ENCODE data around the gene FADD. TPM values are rescaled to one million over a fixed set of nuclear protein-coding genes. Genes with fewer than 3 reads are reported as not detected.
A peak's percentile ranks its signal among the peaks of the same experiment; 100 is the strongest.

FADD gene
- total and polyA plus RNA-seq, 2 donors from 2014 or later: 27.8 to 31.5 TPM

GRCh38 chr11:70174547-70175235 lies 28.4 kb upstream of the FADD start:
- Histone ChIP-seq H3K4me3 (ENCODE audit: low read length in 3 of 3) (no peak overlapping the region), H3K9ac (ENCODE audit: low read length in 3 of 3) (no peak overlapping the region), H3K9me3 (ENCODE audit: control insufficient read depth in 2 of 3, insufficient read depth in 1 of 3, low read length in 3 of 3) (no peaks in the 10 kb centered on the region), H3K36me3 (ENCODE audit: control insufficient read depth in 2 of 3, insufficient read depth in 3 of 3, low read length in 3 of 3) (no peaks in the 10 kb centered on the region), H3K27me3 (ENCODE audit: control insufficient read depth, insufficient read depth, low read length) (no peaks in the 10 kb centered on the region), H3K27ac (ENCODE audit: low read depth in 2 of 2, low read length in 2 of 2) (no peak overlapping the region), H3K4me1 (ENCODE audit: control insufficient read depth in 2 of 3, insufficient read depth in 2 of 3, low read depth in 1 of 3, low read length in 3 of 3) (no peaks in the 10 kb centered on the region)
- no peak for DNase-seq
- no peak for FAIRE-seq
- TF ChIP-seq, protein P1, sequence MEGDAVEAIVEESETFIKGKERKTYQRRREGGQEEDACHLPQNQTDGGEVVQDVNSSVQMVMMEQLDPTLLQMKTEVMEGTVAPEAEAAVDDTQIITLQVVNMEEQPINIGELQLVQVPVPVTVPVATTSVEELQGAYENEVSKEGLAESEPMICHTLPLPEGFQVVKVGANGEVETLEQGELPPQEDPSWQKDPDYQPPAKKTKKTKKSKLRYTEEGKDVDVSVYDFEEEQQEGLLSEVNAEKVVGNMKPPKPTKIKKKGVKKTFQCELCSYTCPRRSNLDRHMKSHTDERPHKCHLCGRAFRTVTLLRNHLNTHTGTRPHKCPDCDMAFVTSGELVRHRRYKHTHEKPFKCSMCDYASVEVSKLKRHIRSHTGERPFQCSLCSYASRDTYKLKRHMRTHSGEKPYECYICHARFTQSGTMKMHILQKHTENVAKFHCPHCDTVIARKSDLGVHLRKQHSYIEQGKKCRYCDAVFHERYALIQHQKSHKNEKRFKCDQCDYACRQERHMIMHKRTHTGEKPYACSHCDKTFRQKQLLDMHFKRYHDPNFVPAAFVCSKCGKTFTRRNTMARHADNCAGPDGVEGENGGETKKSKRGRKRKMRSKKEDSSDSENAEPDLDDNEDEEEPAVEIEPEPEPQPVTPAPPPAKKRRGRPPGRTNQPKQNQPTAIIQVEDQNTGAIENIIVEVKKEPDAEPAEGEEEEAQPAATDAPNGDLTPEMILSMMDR (IDR thresholded peaks at IDR 0.05; ENCODE audit: borderline replicate concordance, extremely low read depth, insufficient read depth): no peak
- intact Hi-C loops (cut with DNase I): no loop called here

GRCh38 chr11:70175236-70175698 lies 27.8 kb upstream of the FADD start:
- Histone ChIP-seq H3K9me3 (ENCODE audit: control insufficient read depth in 2 of 3, insufficient read depth in 1 of 3, low read length in 3 of 3) (no peaks in the 10 kb centered on the region), H3K9ac (ENCODE audit: low read length in 3 of 3) (no peak overlapping the region), H3K4me1 (ENCODE audit: control insufficient read depth in 2 of 3, insufficient read depth in 2 of 3, low read depth in 1 of 3, low read length in 3 of 3) (no peaks in the 10 kb centered on the region), H3K4me3 (ENCODE audit: low read length in 3 of 3) (no peak overlapping the region), H3K27me3 (ENCODE audit: control insufficient read depth, insufficient read depth, low read length) (no peaks in the 10 kb centered on the region), H3K27ac (ENCODE audit: low read depth in 2 of 2, low read length in 2 of 2) (no peak overlapping the region), H3K36me3 (ENCODE audit: control insufficient read depth in 2 of 3, insufficient read depth in 3 of 3, low read length in 3 of 3) (no peaks in the 10 kb centered on the region)
- intact Hi-C loops (cut with DNase I): no loop called here
- DNase-seq (peak in 4 of 5 donors; percentile 65 to 79 (median 75)), FAIRE-seq (no peak)
- TF ChIP-seq, protein P1 (IDR thresholded peaks at IDR 0.05; ENCODE audit: borderline replicate concordance, extremely low read depth, insufficient read depth): no peak

DNA sequence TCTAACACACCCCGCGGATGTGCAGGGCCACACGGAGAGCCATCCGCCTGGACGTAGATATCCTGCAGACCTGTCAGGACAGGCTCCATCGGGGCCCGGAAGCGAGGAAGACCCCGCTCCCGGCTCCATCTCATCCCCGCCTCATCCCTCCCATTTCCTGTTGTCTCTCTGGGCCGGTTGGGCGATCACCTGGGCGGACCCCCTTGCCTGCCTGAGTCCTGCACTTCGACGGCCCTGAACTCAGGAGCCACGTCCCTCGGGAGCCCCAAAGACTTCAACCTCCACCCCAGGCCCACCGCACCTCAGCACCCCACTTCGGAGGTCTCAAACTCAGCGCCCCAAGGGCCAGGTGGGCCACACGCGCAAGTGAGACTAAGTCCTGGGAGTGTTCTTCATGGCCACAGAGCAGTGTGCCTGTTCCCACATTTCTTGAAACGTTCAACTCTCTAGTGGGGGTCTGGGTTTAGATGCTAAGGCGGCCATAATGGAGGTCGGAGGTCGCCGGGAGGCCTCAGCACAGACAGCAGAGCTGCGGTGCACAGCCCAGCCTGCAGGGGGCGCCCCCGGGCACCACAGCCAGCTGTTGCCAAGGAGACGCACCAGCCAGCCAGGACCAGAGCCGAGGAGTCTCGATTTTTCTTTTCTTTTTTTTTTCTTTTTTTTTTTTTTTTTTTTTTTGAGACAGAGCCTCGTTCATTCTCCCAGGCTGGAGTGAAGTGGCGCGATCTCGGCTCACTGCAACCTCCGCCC lies 26.0 kb upstream of the FADD start:
- Histone ChIP-seq H3K27ac (ENCODE audit: low read depth in 2 of 2, low read length in 2 of 2) (no peak overlapping the region), H3K9me3 (ENCODE audit: control insufficient read depth in 2 of 3, insufficient read depth in 1 of 3, low read length in 3 of 3) (no peaks in the 10 kb centered on the region), H3K9ac (ENCODE audit: low read length in 3 of 3) (no peak overlapping the region), H3K4me3 (ENCODE audit: low read length in 3 of 3) (no peak overlapping the region), H3K27me3 (ENCODE audit: control insufficient read depth, insufficient read depth, low read length) (no peaks in the 10 kb centered on the region), H3K36me3 (ENCODE audit: control insufficient read depth in 2 of 3, insufficient read depth in 3 of 3, low read length in 3 of 3) (no peaks in the 10 kb centered on the region), H3K4me1 (ENCODE audit: control insufficient read depth in 2 of 3, insufficient read depth in 2 of 3, low read depth in 1 of 3, low read length in 3 of 3) (no peaks in the 10 kb centered on the region)
- peak in 1 of 5 donors; percentile 63 for DNase-seq
- intact Hi-C loops (cut with DNase I): no loop called here
- FAIRE-seq: no peak
- TF ChIP-seq, protein P1 (IDR thresholded peaks at IDR 0.05; ENCODE audit: borderline replicate concordance, extremely low read depth, insufficient read depth): peak; percentile 17
